H1 (cell line): ENCODE measurements around the gene TRA2A. TPM values are rescaled to one million over a fixed set of nuclear protein-coding genes. Genes with fewer than 3 reads are reported as not detected.
A peak's percentile ranks its signal among the peaks of the same experiment; 100 is the strongest.

ENCODE experiments used
- CTCF ChIA-PET: fragments of 300-600 bp; sonication (Branson Sonifier 250); formaldehyde crosslinking; loops from one replicate; lab custom pipeline; 2021; ENCODE audit not compliant: partially characterized antibody; lab: Charles Lee
- POLR2A ChIA-PET: fragments of 300-600 bp; sonication (Branson Sonifier 250); formaldehyde crosslinking; loops from one replicate; lab custom pipeline; 2021; ENCODE audit warnings: inconsistent platforms; ENCODE audit not compliant: partially characterized antibody; lab: Charles Lee
- DNase-seq, 2 experiments: peaks; one replicate each; pipeline versions ENCODE4 v3.0.0 to v3.0.0-alpha.2; 2010 to 2022; ENCODE audit warnings: low spot score in 2 of 2, low read depth in 1 of 2, mixed read lengths in 1 of 2
- FAIRE-seq: peaks from 2 replicates; lab custom pipeline; 2011; peaks lifted over from hg19 to GRCh38; lab: Jason Lieb, UNC
- H2AFZ ChIP-seq: 2 replicates; pipeline ENCODE4 v1.8.1; 2012; ENCODE audit warnings: low read length, inconsistent platforms
- H2AK5ac ChIP-seq: 2 replicates; pipeline ENCODE4 v1.6.1; 2013; ENCODE audit warnings: low read depth, low read length
- H2BK120ac ChIP-seq: replicated peaks from 2 replicates; pipeline ENCODE3; 2013; ENCODE audit warnings: low read depth, low read length, inconsistent platforms
- H2BK12ac ChIP-seq: 2 replicates; pipeline ENCODE4 v1.6.1; 2013; ENCODE audit warnings: low read depth, low read length
- H2BK15ac ChIP-seq: 2 replicates; pipeline ENCODE4 v1.6.1; 2013; ENCODE audit warnings: low read length
- H2BK20ac ChIP-seq: 2 replicates; pipeline ENCODE4 v1.6.1; 2013; ENCODE audit warnings: low read length
- H2BK5ac ChIP-seq: 2 replicates; pipeline ENCODE4 v1.6.1; 2013; ENCODE audit warnings: low read depth, low read length
- H3K14ac ChIP-seq: 2 replicates; pipeline ENCODE4 v1.6.1; 2013; ENCODE audit warnings: inconsistent platforms; ENCODE audit not compliant: insufficient read length
- H3K18ac ChIP-seq: 2 replicates; pipeline ENCODE4 v1.6.1; 2013; ENCODE audit warnings: low read length; ENCODE audit errors: extremely low read depth
- H3K23ac ChIP-seq: 2 replicates; pipeline ENCODE4 v1.6.1; 2013; ENCODE audit warnings: inconsistent platforms; ENCODE audit not compliant: insufficient read length
- H3K23me2 ChIP-seq: 2 replicates; pipeline ENCODE4 v1.6.1; 2013; ENCODE audit warnings: low read depth, low read length
- H3K27ac ChIP-seq: 2 replicates; pipeline ENCODE4 v1.6.1; 2011; ENCODE audit warnings: low read depth, low read length, inconsistent platforms
- H3K27me3 ChIP-seq, 4 experiments: replicated peaks in 1 of 4; 1 replicate in 1 of 4; 2 replicates in 3 of 4; pipeline versions ENCODE4 v1.6.1 to v1.8.1; 2011 to 2013; ENCODE audit warnings: low read length in 3 of 4, mild to moderate bottlenecking in 3 of 4, inconsistent platforms in 2 of 4, mixed read lengths in 2 of 4, moderate library complexity in 1 of 4; ENCODE audit not compliant: control insufficient read depth in 3 of 4, insufficient read depth in 3 of 4; ENCODE audit errors: extremely low read depth in 1 of 4
- H3K36me3 ChIP-seq, 4 experiments: 2 replicates each; pipeline versions ENCODE4 v1.6.1 to v1.8.1; 2011 to 2013; ENCODE audit warnings: mild to moderate bottlenecking in 4 of 4, low read length in 3 of 4, moderate library complexity in 2 of 4, control low read depth in 1 of 4, inconsistent platforms in 1 of 4; ENCODE audit not compliant: insufficient read depth in 4 of 4, control insufficient read depth in 2 of 4
- H3K4ac ChIP-seq: replicated peaks from 2 replicates; pipeline ENCODE3; 2013; ENCODE audit warnings: low read length, low read depth, mixed read lengths, inconsistent platforms; ENCODE audit not compliant: insufficient read length
- H3K4me1 ChIP-seq, 4 experiments: replicated peaks in 1 of 4; 1 replicate in 1 of 4; 2 replicates in 3 of 4; pipeline versions ENCODE4 v1.6.1 to v1.8.1; 2011 to 2013; ENCODE audit warnings: low read length in 3 of 4, inconsistent platforms in 2 of 4, mixed read lengths in 1 of 4; ENCODE audit not compliant: insufficient read depth in 4 of 4, control insufficient read depth in 3 of 4
- H3K4me2 ChIP-seq, 2 experiments: 2 replicates each; pipeline versions ENCODE4 v1.6.1 to v1.8.1; 2011 to 2013; ENCODE audit warnings: low read depth in 2 of 2, low read length in 2 of 2, control low read depth in 1 of 2, inconsistent platforms in 1 of 2, mild to moderate bottlenecking in 1 of 2; ENCODE audit not compliant: insufficient read depth in 1 of 2
- H3K4me3 ChIP-seq, 4 experiments: fragments of 200-600, 300-600 bp in 1 of 4; sonication (generic), shearing (Covaris generic), sonication (Bioruptor Twin) in 1 of 4; 2 replicates each; pipeline versions ENCODE4 v1.5.1 to v1.8.1; 2011 to 2016; ENCODE audit warnings: low read length in 4 of 4, low read depth in 3 of 4, control low read depth in 2 of 4, inconsistent platforms in 2 of 4, mild to moderate bottlenecking in 2 of 4, mixed read lengths in 1 of 4, moderate library complexity in 1 of 4; ENCODE audit not compliant: insufficient read depth in 2 of 4; ENCODE audit errors: extremely low read depth in 1 of 4
- H3K56ac ChIP-seq: replicated peaks from 2 replicates; pipeline ENCODE3; 2013; ENCODE audit warnings: low read depth, mild to moderate bottlenecking, mixed read lengths, low read length, inconsistent platforms; ENCODE audit not compliant: insufficient read length
- H3K79me1 ChIP-seq: 2 replicates; pipeline ENCODE4 v1.6.1; 2013; ENCODE audit warnings: low read depth, low read length, control low read depth
- H3K79me2 ChIP-seq, 2 experiments: 2 replicates each; pipeline versions ENCODE4 v1.6.1 to v1.8.1; 2012 to 2013; ENCODE audit warnings: low read length in 2 of 2, mild to moderate bottlenecking in 2 of 2, inconsistent platforms in 1 of 2; ENCODE audit not compliant: insufficient read depth in 2 of 2, control insufficient read depth in 1 of 2
- H3K9ac ChIP-seq, 4 experiments: replicated peaks in 1 of 4; 1 replicate in 1 of 4; 2 replicates in 3 of 4; pipeline versions ENCODE4 v1.6.1 to v1.8.1; 2011 to 2013; ENCODE audit warnings: low read depth in 3 of 4, low read length in 3 of 4, control low read depth in 2 of 4, mild to moderate bottlenecking in 2 of 4, moderate library complexity in 2 of 4, inconsistent platforms in 1 of 4; ENCODE audit errors: extremely low read depth in 1 of 4
- H3K9me3 ChIP-seq, 2 experiments: 2 replicates each; pipeline versions ENCODE4 v1.6.1 to v1.8.1; 2012 to 2013; ENCODE audit warnings: mild to moderate bottlenecking in 2 of 2, moderate library complexity in 2 of 2, control low read depth in 1 of 2, inconsistent platforms in 1 of 2, low read depth in 1 of 2, low read length in 1 of 2, mixed read lengths in 1 of 2; ENCODE audit not compliant: insufficient read depth in 2 of 2
- H4K20me1 ChIP-seq, 2 experiments: replicated peaks in 1 of 2; 2 replicates each; pipeline versions ENCODE3 to v1.8.1; 2011 to 2013; ENCODE audit warnings: inconsistent platforms in 2 of 2, low read length in 2 of 2, mild to moderate bottlenecking in 1 of 2; ENCODE audit not compliant: insufficient read depth in 2 of 2, control insufficient read depth in 1 of 2
- H4K5ac ChIP-seq: 2 replicates; pipeline ENCODE4 v1.6.1; 2013; ENCODE audit warnings: low read length, low read depth, mixed read lengths, inconsistent platforms; ENCODE audit not compliant: insufficient read length
- H4K8ac ChIP-seq: 2 replicates; pipeline ENCODE4 v1.8.0; 2013; ENCODE audit warnings: mild to moderate bottlenecking, moderate library complexity, low read length, inconsistent platforms; ENCODE audit not compliant: insufficient read depth; ENCODE audit errors: extremely low read depth
- H4K91ac ChIP-seq: replicated peaks from 2 replicates; pipeline ENCODE3; 2013; ENCODE audit warnings: low read length, mixed read lengths, inconsistent platforms; ENCODE audit not compliant: insufficient read length
- ATF2 ChIP-seq: IDR thresholded peaks from 2 replicates; pipeline ENCODE4 v1.6.1; 2012; ENCODE audit warnings: low read length, inconsistent platforms
- YY1 ChIP-seq: IDR thresholded peaks from 2 replicates; pipeline ENCODE4 v1.6.1; 2011; ENCODE audit warnings: low read depth, mild to moderate bottlenecking, low read length
- WGBS, 2 experiments: shearing (Covaris generic) in 1 of 2; methylation state at CpG; one replicate each; pipeline versions ENCODE4 v1.1.6 to v1.1.7; 2013 to 2015; ENCODE audit warnings: low lambda C conversion rate in 2 of 2, mixed read lengths in 2 of 2, inconsistent platforms in 1 of 2, low coverage in 1 of 2, missing lambda C conversion rate in 1 of 2; ENCODE audit not compliant: insufficient replicate concordance in 2 of 2, insufficient coverage in 1 of 2, insufficient read length in 1 of 2; ENCODE audit errors: extremely low coverage in 1 of 2, missing lambda C conversion rate in 1 of 2; 5-methylcytosine and 5-hydroxymethylcytosine counted together
- polyA plus RNA-seq, 7 experiments: library from polyadenylated mRNA; depleted of rRNA in 3 of 7; stranded (reverse) in 5 of 7; unstranded in 2 of 7; fragments of >200 nt in 5 of 7; fragments of 200-250 nt in 2 of 7; gene quantifications; 1 replicate in 5 of 7; 2 replicates in 1 of 7; 4 replicates in 1 of 7; pipeline versions ENCODE4 v1.2.1 to v1.2.3, GENCODE V29; 2011 to 2013; ENCODE audit warnings: missing spikeins in 2 of 7, mixed read lengths in 2 of 7
- total RNA-seq: library from RNA; stranded (reverse); fragmentation: NEBNext Ultra II Directional; extraction: Animal tissue kit (Norgen Biotek cat#: 25700); gene quantifications from 2 replicates; pipeline ENCODE4 v1.2.1, GENCODE V29; 2021

Gene TRA2A
- total and polyA plus RNA-seq, 2 of the 8 experiments (the other 6 are each of a cell fraction or from before 2014, with no cell fraction given) = 116 to 125 TPM

GRCh38 chr7:23473844-23474093, 58.0 kb downstream of the TRA2A start:
- no peak overlapping the region for H2BK15ac ChIP-seq
- 0 out of 2 replicates have a peak overlapping the region, but pooled peaks have one; percentile 73 for H2BK12ac ChIP-seq
- TF ChIP-seq YY1 = 0 out of 2 replicates have a peak, but pooled peaks have one; percentile 4
- TF ChIP-seq ATF2 = no peak
- TF ChIP-seq, all 59 proteins: peak for 1
- peak overlapping the region; percentile 99 for H4K5ac ChIP-seq
- ChIA-PET POLR2A (interaction anchor here (1.2 to 3.6 kb wide), 11 partner anchors 12 to 116 kb away, joined by 3 to 68 read pairs (median 11); partner anchors contain the start of gene TRA2A), CTCF (no interaction called here)
- H3K4me1 ChIP-seq = peaks cover 0 to 8% (median 4%) of the 10 kb centered on the region in 4 experiments; a peak in 2 of 7 replicates
- H3K23ac ChIP-seq = no peak overlapping the region
- H3K79me2 ChIP-seq = peaks cover 10 to 76% of the 10 kb centered on the region in 2 experiments
- peaks cover 5% of the 10 kb centered on the region; the same call in 1 of the 2 replicates for H3K23me2 ChIP-seq
- H3K4ac ChIP-seq = peak overlapping the region; percentile 90
- WGBS, 2 experiments = 2% methylated on average over 23 of the region's 23 CpGs; no CpG with 5 or more reads in 1 of the 2 experiments
- H3K18ac ChIP-seq = peak overlapping the region; percentile 99
- no peaks in the 10 kb centered on the region for H3K9me3 ChIP-seq
- H3K36me3 ChIP-seq = no peaks in the 10 kb centered on the region; a peak in 3 of 8 replicates
- no peaks in the 10 kb centered on the region for H3K79me1 ChIP-seq
- no peak overlapping the region for H2AFZ ChIP-seq
- H2BK5ac ChIP-seq = peak overlapping the region; percentile 98
- H2AK5ac ChIP-seq = no peak overlapping the region
- H2BK20ac ChIP-seq = no peak overlapping the region
- peak overlapping the region; percentile 90 to 93 for H3K4me2 ChIP-seq
- FAIRE-seq (no peak), DNase-seq (no peak)
- H4K8ac ChIP-seq = peak overlapping the region; percentile 100
- H3K4me3 ChIP-seq = peak overlapping the region; percentile 73 to 95 (median 80)
- no peak overlapping the region for H3K14ac ChIP-seq
- peak overlapping the region; percentile 97 for H4K91ac ChIP-seq
- H2BK120ac ChIP-seq = no peak overlapping the region
- peak overlapping the region; percentile 96 for H3K56ac ChIP-seq
- peak overlapping the region; percentile 93 to 98 (median 96) for H3K9ac ChIP-seq
- peak overlapping the region; percentile 96 for H3K27ac ChIP-seq
- H4K20me1 ChIP-seq = peaks cover 0 to 2% of the 10 kb centered on the region in 2 experiments
- H3K27me3 ChIP-seq = no peaks in the 10 kb centered on the region
